Adrenal gland (tissue), 12 donors: ENCODE results near the gene BAAT. TPM values are rescaled to one million over a fixed set of nuclear protein-coding genes. Genes with fewer than 3 reads are reported as not detected.

Source experiments
- DNase-seq, 7 donors: peaks; one replicate each; pipeline ENCODE4 v3.0.0-alpha.2; 2019 to 2020
- H3K27ac ChIP-seq, 5 donors: fragments of 200-600 bp; sonication (generic) in 4 of 5; 1 replicate in 3 of 5; 2 replicates in 2 of 5; pipeline versions ENCODE4 v1.5.1 to v1.8.0; 2016 to 2020; ENCODE audit warnings: mild to moderate bottlenecking in 1 of 5
- H3K27me3 ChIP-seq: fragments of 200-600 bp; 2 replicates; pipeline ENCODE4 v1.8.0; 2021
- H3K36me3 ChIP-seq, 2 donors: fragments of 200-600 bp; replicated peaks in 1 of 2; 1 replicate in 1 of 2; 2 replicates in 1 of 2; pipeline versions ENCODE4 v1.5.1 to v1.8.0; 2018 to 2022
- H3K4me1 ChIP-seq, 2 donors: fragments of 200-600 bp; replicated peaks in 1 of 2; 1 replicate in 1 of 2; 2 replicates in 1 of 2; pipeline versions ENCODE4 v1.5.1 to v1.8.0; 2018 to 2021
- H3K4me3 ChIP-seq, 4 donors: fragments of 200-600 bp; sonication (generic) in 3 of 4; one replicate each; pipeline ENCODE4 v1.5.1; 2016 to 2018
- H3K9me3 ChIP-seq, 3 donors: fragments of 200-600 bp; sonication (generic) in 1 of 3; replicated peaks in 1 of 3; 1 replicate in 2 of 3; 2 replicates in 1 of 3; pipeline versions ENCODE4 v1.5.1 to v1.8.0; 2016 to 2021
- POLR2A ChIP-seq, 2 donors: fragments of 450-650 bp; IDR thresholded peaks; one replicate each; pipeline ENCODE4 v1.6.1; 2017; ENCODE audit warnings: antibody characterized with exemption in 2 of 2, mild to moderate bottlenecking in 2 of 2, moderate library complexity in 1 of 2
- WGBS, 4 donors: extraction: QIAGEN DNeasy Blood & Tissue Kit in 2 of 4; methylation state at CpG; one replicate each; pipeline versions ENCODE4 v1.1.5 to v1.1.7; 2013 to 2017; 5-methylcytosine and 5-hydroxymethylcytosine counted together
- intact Hi-C, 2 donors: fragments of 100-400 bp; cut with DNase I; formaldehyde crosslinking; loops; one replicate each; pipeline versions ENCODE4 v1.14.1 to v1.15.0; 2022 to 2023
- polyA plus RNA-seq, 3 donors: library from polyadenylated mRNA; stranded (reverse); fragments of 200-250 nt in 2 of 3; fragments of 350-450 nt in 1 of 3; fragmentation: Illumina TruSeq in 1 of 3; extraction: RNeasy Lipid Tissue Mini Kit (QIAGEN cat#74804) in 1 of 3; gene quantifications; one replicate each; pipeline ENCODE4 v1.2.3, GENCODE V29; 2013 to 2014
- total RNA-seq, 9 donors: library from RNA; depleted of rRNA in 4 of 9; stranded (reverse); fragments of >200 nt in 4 of 9; fragments of 120-200 nt in 1 of 9; fragmentation: NEBNext Ultra II Directional in 1 of 9; extraction: Animal tissue kit (Norgen Biotek cat#: 25700) in 1 of 9; gene quantifications; one replicate each; pipeline versions ENCODE4 v1.1.0 to v1.2.4, GENCODE V29; 2013 to 2023
- TF ChIP-seq, protein P1 (sequence below), 6 experiments: fragments of 450-650 bp in 4 of 6; fragments of 200-600 bp in 2 of 6; sonication (generic) in 1 of 6; IDR thresholded peaks; 1 replicate in 5 of 6; 2 replicates in 1 of 6; pipeline versions ENCODE4 v1.5.1 to v1.8.0; 2016 to 2021; ENCODE audit warnings: antibody characterized with exemption in 6 of 6, mild to moderate bottlenecking in 2 of 6, moderate library complexity in 1 of 6
- donor health status: healthy with polysubstance abuse.
- donor health status: Bipolar disorder and iron deficiency.
- donor health status: DM: yes; HTN: yes; CAD: no.
- donor health status: DM: no; HTN: no; CAD: no.
- donor health status: DM: no; HTN: no; CAD: no.
- donor health status: DM: yes; HTN: yes; CAD: no.

BAAT gene
- total and polyA plus RNA-seq, 12 donors = 0.07 to 0.55 (median 0.16) TPM; not detected in 5

DNA sequence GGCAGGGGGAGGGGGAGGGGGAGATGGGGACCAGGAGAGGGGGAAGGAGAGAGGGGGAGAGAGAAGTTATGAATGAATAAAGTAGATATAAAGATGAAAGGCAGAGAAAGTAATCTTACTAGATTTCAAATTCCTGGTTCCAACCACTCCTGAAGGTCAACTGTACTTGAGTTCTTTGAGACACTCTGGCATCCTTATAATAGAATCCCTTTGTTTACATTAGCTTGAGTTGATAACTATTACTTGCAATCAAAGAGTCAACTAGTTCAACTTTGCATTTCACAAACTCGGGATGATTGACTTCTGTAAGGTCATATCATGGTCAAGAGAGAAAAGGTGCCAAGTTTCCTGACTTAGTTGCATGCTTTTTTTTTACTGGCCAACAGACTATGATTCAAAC is 42.2 kb downstream of the BAAT start:
- H3K4me1 ChIP-seq = no peaks in the 10 kb centered on the region
- H3K9me3 ChIP-seq = no peaks in the 10 kb centered on the region
- no peak overlapping the region for H3K4me3 ChIP-seq
- DNase-seq = no peak
- WGBS, 4 donors = 25 to 35% (median 29%) methylated on average over 1 of the region's 1 CpG
- no peaks in the 10 kb centered on the region for H3K36me3 ChIP-seq
- no peaks in the 10 kb centered on the region for H3K27me3 ChIP-seq
- TF ChIP-seq, protein P1, sequence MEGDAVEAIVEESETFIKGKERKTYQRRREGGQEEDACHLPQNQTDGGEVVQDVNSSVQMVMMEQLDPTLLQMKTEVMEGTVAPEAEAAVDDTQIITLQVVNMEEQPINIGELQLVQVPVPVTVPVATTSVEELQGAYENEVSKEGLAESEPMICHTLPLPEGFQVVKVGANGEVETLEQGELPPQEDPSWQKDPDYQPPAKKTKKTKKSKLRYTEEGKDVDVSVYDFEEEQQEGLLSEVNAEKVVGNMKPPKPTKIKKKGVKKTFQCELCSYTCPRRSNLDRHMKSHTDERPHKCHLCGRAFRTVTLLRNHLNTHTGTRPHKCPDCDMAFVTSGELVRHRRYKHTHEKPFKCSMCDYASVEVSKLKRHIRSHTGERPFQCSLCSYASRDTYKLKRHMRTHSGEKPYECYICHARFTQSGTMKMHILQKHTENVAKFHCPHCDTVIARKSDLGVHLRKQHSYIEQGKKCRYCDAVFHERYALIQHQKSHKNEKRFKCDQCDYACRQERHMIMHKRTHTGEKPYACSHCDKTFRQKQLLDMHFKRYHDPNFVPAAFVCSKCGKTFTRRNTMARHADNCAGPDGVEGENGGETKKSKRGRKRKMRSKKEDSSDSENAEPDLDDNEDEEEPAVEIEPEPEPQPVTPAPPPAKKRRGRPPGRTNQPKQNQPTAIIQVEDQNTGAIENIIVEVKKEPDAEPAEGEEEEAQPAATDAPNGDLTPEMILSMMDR (IDR thresholded peaks at IDR 0.05) = no peak
- TF ChIP-seq POLR2A (IDR thresholded peaks at IDR 0.05) = no peak
- intact Hi-C loops = no loop called here
- H3K27ac ChIP-seq = no peak overlapping the region

DNA sequence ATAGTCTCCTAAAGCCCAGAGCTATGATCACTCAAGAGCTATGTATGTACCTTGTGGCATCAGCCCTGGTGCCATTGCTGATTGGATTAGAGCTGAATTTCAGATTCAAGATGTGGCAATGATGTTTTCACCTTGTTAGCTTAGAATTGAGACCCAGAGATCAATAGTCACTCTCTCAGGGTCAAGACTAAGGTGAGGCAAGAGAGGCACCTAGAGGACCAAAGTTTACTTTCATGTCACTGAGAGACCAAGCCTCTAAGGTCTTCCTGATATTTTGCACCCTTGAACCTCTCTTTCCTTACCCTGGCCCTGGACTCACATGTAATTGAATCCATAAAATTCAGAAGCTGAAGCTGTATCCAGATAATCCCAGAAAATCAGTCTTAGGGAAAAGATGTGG is 42.8 kb downstream of the BAAT start:
- Histone ChIP-seq H3K4me3 (no peak overlapping the region), H3K4me1 (no peaks in the 10 kb centered on the region), H3K27ac (no peak overlapping the region), H3K27me3 (no peaks in the 10 kb centered on the region), H3K36me3 (no peaks in the 10 kb centered on the region), H3K9me3 (no peaks in the 10 kb centered on the region)
- intact Hi-C loops = no loop called here
- no peak for DNase-seq
- no peak for TF ChIP-seq POLR2A (IDR thresholded peaks at IDR 0.05)
- TF ChIP-seq, protein P1 (IDR thresholded peaks at IDR 0.05) = no peak

- H3K36me3 ChIP-seq = no peaks in the 10 kb centered on the region
- intact Hi-C loops = no loop called here
- DNase-seq = no peak
- 80 to 88% (median 81%) methylated on average over 2 of the region's 2 CpGs for WGBS, 4 donors
- no peaks in the 10 kb centered on the region for H3K4me1 ChIP-seq
- H3K27ac ChIP-seq = no peak overlapping the region
- H3K9me3 ChIP-seq = no peaks in the 10 kb centered on the region
- H3K27me3 ChIP-seq = no peaks in the 10 kb centered on the region
- no peak overlapping the region for H3K4me3 ChIP-seq
- TF ChIP-seq POLR2A (IDR thresholded peaks at IDR 0.05) = no peak
- TF ChIP-seq, protein P1 (IDR thresholded peaks at IDR 0.05) = no peak
Observed at GRCh38 chr9:101337237-101337636, 47.6 kb downstream of the BAAT start.

- DNase-seq = no peak
- Histone ChIP-seq H3K9me3 (no peaks in the 10 kb centered on the region), H3K4me3 (no peak overlapping the region), H3K27ac (no peak overlapping the region), H3K27me3 (no peaks in the 10 kb centered on the region), H3K36me3 (no peaks in the 10 kb centered on the region), H3K4me1 (no peaks in the 10 kb centered on the region)
- intact Hi-C loops = no loop called here
- TF ChIP-seq POLR2A (IDR thresholded peaks at IDR 0.05) = no peak
- TF ChIP-seq, protein P1 (IDR thresholded peaks at IDR 0.05) = no peak
Observed at GRCh38 chr9:101336091-101336490, 48.7 kb downstream of the BAAT start.
